Lower leg skin (tissue), 4 donors: ENCODE measurements around the gene CACNA2D4. TPM values are rescaled to one million over a fixed set of nuclear protein-coding genes. Genes with fewer than 3 reads are reported as not detected.

Source experiments
- DNase-seq, 2 donors: peaks; one replicate each; pipeline ENCODE4 v3.0.0-alpha.2; 2019; ENCODE audit warnings: low spot score in 2 of 2
- H3K4me3 ChIP-seq: fragments of 200-600 bp; sonication (generic); 2 replicates; pipeline ENCODE4 v1.5.1; 2017; ENCODE audit warnings: mild to moderate bottlenecking, low read depth; ENCODE audit not compliant: poor library complexity, severe bottlenecking
- POLR2A ChIP-seq, 2 donors: fragments of 450-650 bp; IDR thresholded peaks; one replicate each; pipeline ENCODE4 v1.6.1; 2016 to 2017; ENCODE audit warnings: antibody characterized with exemption in 2 of 2, mild to moderate bottlenecking in 1 of 2, moderate library complexity in 1 of 2
- WGBS, 2 donors: methylation state at CpG; one replicate each; pipeline ENCODE4 v1.1.5; 2018; 5-methylcytosine and 5-hydroxymethylcytosine counted together
- intact Hi-C: fragments of 100-400 bp; cut with DNase I; formaldehyde crosslinking; loops from one replicate; pipeline ENCODE4 v1.15.0; 2023; ENCODE audit warnings: low total_unique reads
- total RNA-seq, 4 donors: library from RNA; depleted of rRNA; stranded (reverse); fragments of >200 nt; gene quantifications; one replicate each; pipeline ENCODE4 v1.1.0, GENCODE V29; 2016
- TF ChIP-seq, protein P1 (sequence below), 3 donors: fragments of 450-650 bp; IDR thresholded peaks; one replicate each; pipeline ENCODE4 v1.5.1; 2016; ENCODE audit warnings: antibody characterized with exemption in 3 of 3, mild to moderate bottlenecking in 3 of 3, moderate library complexity in 2 of 3

Gene CACNA2D4
- total RNA-seq, 4 donors from 2014 or later, result 2.3 to 4.0 (median 3.1) TPM

GRCh38 chr12:1811948-1812291 is 106.5 kb downstream of the CACNA2D4 start:
- H3K4me3 ChIP-seq, result no peak overlapping the region
- DNase-seq, result no peak
- TF ChIP-seq, protein P1, sequence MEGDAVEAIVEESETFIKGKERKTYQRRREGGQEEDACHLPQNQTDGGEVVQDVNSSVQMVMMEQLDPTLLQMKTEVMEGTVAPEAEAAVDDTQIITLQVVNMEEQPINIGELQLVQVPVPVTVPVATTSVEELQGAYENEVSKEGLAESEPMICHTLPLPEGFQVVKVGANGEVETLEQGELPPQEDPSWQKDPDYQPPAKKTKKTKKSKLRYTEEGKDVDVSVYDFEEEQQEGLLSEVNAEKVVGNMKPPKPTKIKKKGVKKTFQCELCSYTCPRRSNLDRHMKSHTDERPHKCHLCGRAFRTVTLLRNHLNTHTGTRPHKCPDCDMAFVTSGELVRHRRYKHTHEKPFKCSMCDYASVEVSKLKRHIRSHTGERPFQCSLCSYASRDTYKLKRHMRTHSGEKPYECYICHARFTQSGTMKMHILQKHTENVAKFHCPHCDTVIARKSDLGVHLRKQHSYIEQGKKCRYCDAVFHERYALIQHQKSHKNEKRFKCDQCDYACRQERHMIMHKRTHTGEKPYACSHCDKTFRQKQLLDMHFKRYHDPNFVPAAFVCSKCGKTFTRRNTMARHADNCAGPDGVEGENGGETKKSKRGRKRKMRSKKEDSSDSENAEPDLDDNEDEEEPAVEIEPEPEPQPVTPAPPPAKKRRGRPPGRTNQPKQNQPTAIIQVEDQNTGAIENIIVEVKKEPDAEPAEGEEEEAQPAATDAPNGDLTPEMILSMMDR (IDR thresholded peaks at IDR 0.05), result no peak
- no peak for TF ChIP-seq POLR2A (IDR thresholded peaks at IDR 0.05)
- intact Hi-C loops, result no loop called here
- 58 to 59% methylated on average over 6 of the region's 6 CpGs for WGBS, 2 donors

DNA sequence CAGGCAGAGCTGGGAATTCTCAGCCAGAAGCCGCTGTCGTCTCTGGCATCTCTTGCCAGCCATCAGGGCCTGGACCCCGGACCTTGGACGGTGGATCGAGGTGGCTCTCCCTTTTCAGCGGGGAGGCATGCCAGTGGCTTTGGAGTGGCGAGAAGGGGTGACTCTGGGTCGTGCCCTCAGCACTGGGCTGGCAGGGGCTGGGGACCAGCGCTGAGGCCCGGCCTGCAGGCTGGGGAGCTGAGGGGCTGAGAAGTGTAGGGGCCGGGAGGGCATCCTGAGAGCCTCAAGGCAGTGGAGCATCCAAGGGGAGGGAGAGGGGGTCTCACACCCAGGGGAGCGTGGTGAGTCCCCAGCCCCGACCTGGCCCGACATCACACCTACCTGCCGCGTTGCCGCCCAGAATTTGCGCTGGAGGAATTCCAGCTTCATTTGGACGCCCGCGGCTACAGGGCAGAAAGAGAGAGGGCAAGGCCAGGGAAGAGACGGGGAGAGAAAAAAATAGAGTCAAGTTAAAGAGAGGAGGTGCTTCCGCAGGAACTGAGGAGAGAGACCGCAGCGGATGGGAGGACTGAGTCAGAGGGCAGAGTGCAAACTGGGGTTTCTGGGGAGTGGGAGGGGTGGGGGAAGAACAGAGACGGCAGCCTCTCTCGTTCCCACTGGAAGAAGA is 107.0 kb downstream of the CACNA2D4 start:
- no peak overlapping the region for H3K4me3 ChIP-seq
- DNase-seq, result no peak

GRCh38 chr12:1810931-1811280 is 107.5 kb downstream of the CACNA2D4 start:
- intact Hi-C loops, result no loop called here
- WGBS, 2 donors, result 84 to 85% methylated on average over 10 of the region's 10 CpGs
- no peak for DNase-seq
- H3K4me3 ChIP-seq, result no peak overlapping the region
- TF ChIP-seq, protein P1 (IDR thresholded peaks at IDR 0.05), result no peak
- no peak for TF ChIP-seq POLR2A (IDR thresholded peaks at IDR 0.05)

More for the DNA sequence above, 107.0 kb downstream of the CACNA2D4 start:
- TF ChIP-seq POLR2A (IDR thresholded peaks at IDR 0.05), result no peak
- TF ChIP-seq, protein P1 (IDR thresholded peaks at IDR 0.05), result no peak
- 64 to 67% methylated on average over 26 to 27 of the region's 27 CpGs for WGBS, 2 donors
- intact Hi-C loops, result no loop called here

DNA sequence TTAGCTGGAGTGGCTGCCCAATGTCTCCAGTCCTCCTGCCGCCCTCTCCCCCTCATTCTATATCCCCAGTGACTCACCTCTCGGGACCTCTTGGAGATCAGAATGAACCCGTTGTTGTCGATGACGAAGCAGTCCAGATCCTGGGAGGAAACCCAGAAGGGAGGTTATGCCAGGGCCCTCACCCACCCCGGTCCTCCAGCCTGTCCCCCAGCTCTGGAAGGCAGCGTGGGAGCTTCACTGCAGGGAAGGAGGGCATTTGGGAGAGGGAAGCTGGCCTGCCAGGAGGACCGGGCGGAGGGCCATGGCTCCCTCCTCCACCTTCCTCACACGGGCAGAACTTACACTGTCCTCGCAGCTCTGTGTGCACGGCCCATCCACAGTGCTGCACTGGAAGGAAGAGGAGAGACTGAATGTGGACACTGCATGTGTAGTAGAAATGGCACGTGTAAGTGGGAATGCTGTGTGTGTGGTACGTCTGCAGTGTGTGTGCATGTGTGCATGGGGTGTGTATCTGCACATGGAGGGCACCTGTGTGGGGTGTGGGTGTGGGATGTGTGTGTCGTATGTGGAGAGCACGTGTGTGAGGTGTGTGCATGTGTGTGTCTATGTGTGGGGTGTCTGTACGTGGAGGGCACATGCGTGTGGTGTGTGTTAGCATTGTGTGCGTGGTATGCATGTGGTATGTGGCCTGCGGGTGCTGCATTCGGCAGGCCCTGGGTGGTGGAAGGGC is 108.1 kb downstream of the CACNA2D4 start:
- WGBS, 2 donors, result 83 to 84% methylated on average over 20 to 21 of the region's 21 CpGs
- TF ChIP-seq, protein P1 (IDR thresholded peaks at IDR 0.05), result no peak
- no peak for TF ChIP-seq POLR2A (IDR thresholded peaks at IDR 0.05)
- no peak for DNase-seq
- no peak overlapping the region for H3K4me3 ChIP-seq
- intact Hi-C loops, result no loop called here

- no peak overlapping the region for H3K4me3 ChIP-seq
- intact Hi-C loops, result no loop called here
- 89 to 92% methylated on average over 13 of the region's 13 CpGs for WGBS, 2 donors
- no peak for DNase-seq
- TF ChIP-seq, protein P1 (IDR thresholded peaks at IDR 0.05), result no peak
- no peak for TF ChIP-seq POLR2A (IDR thresholded peaks at IDR 0.05)
These were observed 108.8 kb downstream of the CACNA2D4 start for GRCh38 chr12:1809591-1810190.
